OCI-LY3 (cell line): Measurements from ENCODE around the gene RETREG1.
A peak's percentile ranks its signal among the peaks of the same experiment; 100 is the strongest.

Experiments used
- H2AFZ ChIP-seq: fragments of 200-600, 300-600 bp; shearing (Covaris generic); 2 replicates; pipeline ENCODE4 v1.6.0; 2014; ENCODE audit warnings: antibody characterized with exemption, low read depth, low read length
- H3K27ac ChIP-seq: fragments of 200-600, 300-600 bp; sonication (generic); 2 replicates; pipeline ENCODE4 v1.5.1; 2014; ENCODE audit warnings: mild to moderate bottlenecking, low read length, moderate library complexity, mixed read lengths
- H3K27me3 ChIP-seq: fragments of 200-600, 300-600 bp; sonication (generic); 2 replicates; pipeline ENCODE4 v1.6.1; 2014; ENCODE audit warnings: low read depth, low read length, mixed read lengths
- H3K36me3 ChIP-seq: fragments of 200-600, 300-600 bp; sonication (generic); replicated peaks from 2 replicates; pipeline ENCODE3; 2014; ENCODE audit warnings: low read depth, low read length, mixed read lengths
- H3K4me1 ChIP-seq: fragments of 300-600, 200-600 bp; sonication (generic); 2 replicates; pipeline ENCODE4 v1.6.1; 2014; ENCODE audit warnings: low read length, mixed read lengths
- H3K4me2 ChIP-seq: fragments of 200-600, 300-600 bp; sonication (generic); 2 replicates; pipeline ENCODE4 v1.6.1; 2014; ENCODE audit warnings: low read length, mixed read lengths
- H3K4me3 ChIP-seq: fragments of 300-600, 200-600 bp; sonication (generic); 2 replicates; pipeline ENCODE4 v1.5.1; 2014; ENCODE audit warnings: antibody characterized with exemption, mild to moderate bottlenecking, low read length, moderate library complexity
- H3K79me2 ChIP-seq: fragments of 300-600, 200-600 bp; shearing (Covaris generic); 2 replicates; pipeline ENCODE4 v1.6.1; 2014; ENCODE audit warnings: mild to moderate bottlenecking, low read length, mixed read lengths
- H3K9ac ChIP-seq: fragments of 300-600, 200-600 bp; shearing (Covaris generic); 2 replicates; pipeline ENCODE4 v1.6.0; 2014; ENCODE audit warnings: mild to moderate bottlenecking, low read length, moderate library complexity
- H3K9me3 ChIP-seq: fragments of 200-600, 300-600 bp; shearing (Covaris generic); 2 replicates; pipeline ENCODE4 v1.6.1; 2014; ENCODE audit warnings: low read length, mixed read lengths; ENCODE audit not compliant: insufficient read depth
- H4K20me1 ChIP-seq: fragments of 200-600, 300-600 bp; sonication (generic); 2 replicates; pipeline ENCODE4 v1.6.1; 2016; ENCODE audit warnings: low read length, mixed read lengths; ENCODE audit not compliant: insufficient read depth
- EZH2phosphoT487 ChIP-seq: fragments of 200-600 bp; shearing (Covaris generic); IDR thresholded peaks from 2 replicates; pipeline ENCODE4 v1.6.1; 2018; ENCODE audit warnings: antibody characterized with exemption, mixed run types, low read depth
- TF ChIP-seq, protein P1 (sequence below): fragments of 200-600, 300-600 bp; sonication (generic); IDR thresholded peaks from 2 replicates; pipeline ENCODE4 v1.5.1; 2014; ENCODE audit warnings: antibody characterized with exemption, low read length, low read depth

RETREG1 gene

DNA sequence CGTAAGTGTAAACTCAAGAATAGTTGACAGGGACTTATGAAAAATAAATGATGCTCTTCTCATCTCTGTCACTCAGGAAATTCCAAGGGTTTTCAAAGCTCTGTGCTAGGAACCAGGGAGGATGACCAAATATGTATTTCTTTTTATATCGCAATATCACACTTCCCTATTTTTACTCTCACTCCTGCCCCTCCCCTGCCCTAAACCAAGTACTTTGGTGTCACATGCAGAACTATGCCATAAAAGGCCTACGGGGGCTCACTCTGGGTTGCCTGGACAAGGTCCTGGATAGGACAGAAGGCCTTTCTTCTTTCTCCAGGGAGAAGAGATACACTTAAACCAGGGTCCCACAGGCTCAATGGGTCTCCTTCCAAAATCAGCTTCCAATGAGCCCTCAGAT is 8.3 kb upstream of the RETREG1 start:
- Histone ChIP-seq H3K4me2 (peak overlapping the region; percentile 60), H4K20me1 (no peaks in the 10 kb centered on the region), H3K36me3 (no peaks in the 10 kb centered on the region), H3K9ac (no peak overlapping the region), H3K27me3 (no peaks in the 10 kb centered on the region), H2AFZ (no peak overlapping the region), H3K4me3 (no peak overlapping the region), H3K79me2 (no peaks in the 10 kb centered on the region), H3K27ac (no peak overlapping the region), H3K9me3 (no peaks in the 10 kb centered on the region), H3K4me1 (peaks cover 26% of the 10 kb centered on the region)
- TF ChIP-seq, protein P1, sequence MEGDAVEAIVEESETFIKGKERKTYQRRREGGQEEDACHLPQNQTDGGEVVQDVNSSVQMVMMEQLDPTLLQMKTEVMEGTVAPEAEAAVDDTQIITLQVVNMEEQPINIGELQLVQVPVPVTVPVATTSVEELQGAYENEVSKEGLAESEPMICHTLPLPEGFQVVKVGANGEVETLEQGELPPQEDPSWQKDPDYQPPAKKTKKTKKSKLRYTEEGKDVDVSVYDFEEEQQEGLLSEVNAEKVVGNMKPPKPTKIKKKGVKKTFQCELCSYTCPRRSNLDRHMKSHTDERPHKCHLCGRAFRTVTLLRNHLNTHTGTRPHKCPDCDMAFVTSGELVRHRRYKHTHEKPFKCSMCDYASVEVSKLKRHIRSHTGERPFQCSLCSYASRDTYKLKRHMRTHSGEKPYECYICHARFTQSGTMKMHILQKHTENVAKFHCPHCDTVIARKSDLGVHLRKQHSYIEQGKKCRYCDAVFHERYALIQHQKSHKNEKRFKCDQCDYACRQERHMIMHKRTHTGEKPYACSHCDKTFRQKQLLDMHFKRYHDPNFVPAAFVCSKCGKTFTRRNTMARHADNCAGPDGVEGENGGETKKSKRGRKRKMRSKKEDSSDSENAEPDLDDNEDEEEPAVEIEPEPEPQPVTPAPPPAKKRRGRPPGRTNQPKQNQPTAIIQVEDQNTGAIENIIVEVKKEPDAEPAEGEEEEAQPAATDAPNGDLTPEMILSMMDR = no peak
- TF ChIP-seq EZH2phosphoT487 = no peak

DNA sequence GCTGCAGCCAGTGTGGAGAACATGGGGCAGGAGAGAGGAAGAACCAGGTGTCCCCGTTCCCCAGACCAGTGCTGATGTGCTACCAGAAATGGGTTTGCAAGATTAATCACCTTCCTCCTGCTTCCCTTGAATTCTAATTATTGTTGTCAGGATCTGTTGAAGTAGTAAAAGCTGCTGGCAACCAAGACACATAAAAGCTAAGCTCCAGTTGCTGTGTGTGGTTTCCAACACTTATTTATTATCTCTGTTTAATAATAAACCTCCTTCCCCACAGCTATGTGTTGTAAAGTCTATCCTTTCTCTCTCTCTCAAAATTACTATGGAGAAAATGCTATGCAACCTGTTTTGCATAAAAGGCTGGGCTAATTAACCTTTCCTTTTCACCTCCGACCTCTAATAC is 2.3 kb upstream of the RETREG1 start:
- Histone ChIP-seq H4K20me1 (no peaks in the 10 kb centered on the region), H3K27ac (no peak overlapping the region), H3K79me2 (no peaks in the 10 kb centered on the region), H3K9me3 (no peaks in the 10 kb centered on the region), H3K4me2 (no peak overlapping the region), H3K4me1 (peaks cover 6% of the 10 kb centered on the region), H2AFZ (no peak overlapping the region), H3K36me3 (no peaks in the 10 kb centered on the region), H3K27me3 (no peaks in the 10 kb centered on the region), H3K4me3 (no peak overlapping the region), H3K9ac (no peak overlapping the region)
- no peak for TF ChIP-seq EZH2phosphoT487
- TF ChIP-seq, protein P1 = no peak

DNA sequence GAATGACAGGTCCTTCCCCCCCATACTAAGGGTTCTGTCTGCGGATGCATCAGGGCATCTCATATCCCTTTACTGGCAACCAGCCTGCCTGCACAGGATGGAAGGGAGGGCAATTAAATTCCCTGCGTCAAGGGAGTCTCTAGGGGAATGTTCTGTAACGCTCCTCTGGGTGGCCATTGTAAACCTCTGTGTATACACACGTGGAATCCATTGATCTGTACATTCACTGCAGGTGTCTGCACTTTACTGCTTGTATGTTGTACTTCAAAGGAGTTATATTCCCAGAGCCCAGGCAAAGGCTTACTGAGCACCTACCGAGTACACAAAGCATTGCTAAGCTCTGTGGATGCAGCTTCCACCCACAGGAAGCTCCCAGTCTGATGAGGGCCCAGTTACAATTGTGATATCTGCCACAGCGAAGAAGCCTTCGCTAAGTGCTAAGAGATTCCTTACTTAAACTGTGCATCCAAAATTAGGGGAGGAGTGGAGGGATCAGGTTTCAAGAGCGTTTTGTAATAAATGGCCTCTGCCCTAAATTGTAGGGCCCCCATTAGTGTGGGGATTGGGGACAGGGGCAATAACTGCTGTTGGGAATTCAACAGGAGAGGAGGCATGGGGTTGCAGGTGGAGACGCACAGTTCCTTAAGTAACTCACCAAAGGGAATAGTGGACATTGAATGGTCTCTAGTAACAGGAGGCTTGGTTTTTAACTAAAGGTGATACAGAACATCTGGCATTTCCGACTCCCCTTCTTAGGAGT is 1.5 kb upstream of the RETREG1 start:
- H3K9me3 ChIP-seq = no peaks in the 10 kb centered on the region
- H3K36me3 ChIP-seq = no peaks in the 10 kb centered on the region
- H3K4me2 ChIP-seq = no peak overlapping the region
- no peak overlapping the region for H3K27ac ChIP-seq
- peaks cover 6% of the 10 kb centered on the region for H3K4me1 ChIP-seq
- H4K20me1 ChIP-seq = no peaks in the 10 kb centered on the region
- H3K4me3 ChIP-seq = no peak overlapping the region
- no peak overlapping the region for H2AFZ ChIP-seq
- H3K27me3 ChIP-seq = no peaks in the 10 kb centered on the region
- H3K9ac ChIP-seq = no peak overlapping the region
- H3K79me2 ChIP-seq = no peaks in the 10 kb centered on the region
- TF ChIP-seq EZH2phosphoT487 = no peak
- TF ChIP-seq, protein P1 = no peak

DNA sequence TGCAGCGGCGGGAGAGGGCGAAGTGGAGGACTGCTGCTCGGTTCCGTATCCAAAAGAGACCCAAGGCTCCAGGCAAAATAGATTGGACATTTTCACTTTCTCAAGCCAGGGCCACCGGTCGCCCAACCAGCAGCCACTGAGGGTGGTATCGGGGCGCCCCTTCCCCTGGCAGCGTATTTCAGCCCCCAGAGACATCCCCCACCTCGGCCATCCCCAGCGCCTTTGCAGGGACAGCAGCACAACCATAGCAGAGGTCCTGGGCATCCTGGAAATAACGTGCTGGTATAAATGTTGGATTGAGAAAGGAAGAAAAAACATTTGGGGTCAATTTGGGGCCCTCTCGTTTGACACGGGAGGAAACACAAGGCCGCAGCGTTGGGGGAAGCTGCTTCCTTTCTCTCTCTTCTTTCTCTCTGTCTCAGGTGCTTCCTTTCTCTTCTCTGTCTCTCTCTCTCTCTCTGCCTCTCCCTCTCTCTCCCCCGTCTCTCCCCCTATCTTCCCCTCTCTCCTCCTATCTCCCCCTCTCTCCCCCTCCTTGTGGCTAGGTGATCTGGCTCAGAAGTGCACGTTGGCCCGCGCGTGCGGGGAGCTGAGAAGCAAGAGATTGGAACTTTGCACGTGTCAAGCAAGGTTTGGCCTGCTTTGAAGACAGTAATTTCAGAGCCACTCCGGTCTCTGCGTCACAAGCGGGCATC is 624 bp upstream of the RETREG1 start:
- no peak for TF ChIP-seq EZH2phosphoT487
- TF ChIP-seq, protein P1 = no peak
- peak overlapping the region; percentile 98 for H3K4me3 ChIP-seq
- H2AFZ ChIP-seq = peak overlapping the region; percentile 81
- H3K27ac ChIP-seq = no peak overlapping the region
- H4K20me1 ChIP-seq = no peaks in the 10 kb centered on the region
- peak overlapping the region; percentile 99 for H3K4me2 ChIP-seq
- no peaks in the 10 kb centered on the region for H3K79me2 ChIP-seq
- H3K36me3 ChIP-seq = no peaks in the 10 kb centered on the region
- H3K9ac ChIP-seq = peak overlapping the region; percentile 64
- peaks cover 6% of the 10 kb centered on the region for H3K4me1 ChIP-seq
- H3K9me3 ChIP-seq = no peaks in the 10 kb centered on the region
- H3K27me3 ChIP-seq = no peaks in the 10 kb centered on the region
